ENCODE measurements around the gene SNX3. TPM values are rescaled to one million over a fixed set of nuclear protein-coding genes. Genes with fewer than 3 reads are reported as not detected.

Gene SNX3
- total RNA-seq, 2 experiments from 2014 or later, result 85.5 to 85.6 TPM

DNA sequence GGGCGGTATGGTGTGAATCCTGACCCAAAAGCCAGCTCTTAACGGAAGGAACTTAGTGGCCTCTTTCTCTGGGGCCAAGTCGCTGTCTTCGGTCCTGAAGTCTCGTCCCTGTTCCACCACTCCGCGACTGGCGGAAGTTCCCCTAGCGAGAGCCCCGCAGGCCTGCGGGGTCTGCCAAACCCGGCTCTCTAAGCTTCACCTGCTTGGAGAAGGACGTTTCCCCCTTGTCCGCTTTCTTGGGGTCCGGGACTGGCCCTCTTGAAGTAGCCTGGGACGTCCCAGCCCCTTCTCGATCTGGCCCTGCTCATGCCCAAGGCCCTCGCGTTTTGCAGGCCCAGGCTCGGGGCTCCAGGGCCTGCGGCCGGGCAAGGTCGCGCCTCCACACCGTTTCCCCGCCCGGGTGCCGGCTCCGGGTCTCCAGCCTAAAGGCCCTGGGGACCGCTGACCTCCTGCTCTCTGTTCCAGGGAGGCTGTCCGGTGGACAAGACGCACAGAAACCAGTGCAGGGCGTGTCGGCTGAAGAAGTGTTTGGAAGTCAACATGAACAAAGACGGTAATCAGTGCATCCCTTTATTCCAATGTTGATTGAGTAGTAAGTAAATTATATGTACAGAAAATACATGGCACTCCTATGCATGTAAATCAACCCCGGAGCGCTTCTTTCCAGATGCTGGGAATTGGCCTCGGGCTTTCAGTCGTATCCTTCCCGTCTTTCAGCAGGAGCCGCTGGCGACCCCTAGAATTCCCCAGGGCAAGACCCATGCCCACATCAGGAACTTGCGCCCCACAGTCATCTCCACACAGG, 86.3 kb downstream of the SNX3 start:
- ChIA-PET CTCF (no interaction called here), POLR2A (no interaction called here)

DNA sequence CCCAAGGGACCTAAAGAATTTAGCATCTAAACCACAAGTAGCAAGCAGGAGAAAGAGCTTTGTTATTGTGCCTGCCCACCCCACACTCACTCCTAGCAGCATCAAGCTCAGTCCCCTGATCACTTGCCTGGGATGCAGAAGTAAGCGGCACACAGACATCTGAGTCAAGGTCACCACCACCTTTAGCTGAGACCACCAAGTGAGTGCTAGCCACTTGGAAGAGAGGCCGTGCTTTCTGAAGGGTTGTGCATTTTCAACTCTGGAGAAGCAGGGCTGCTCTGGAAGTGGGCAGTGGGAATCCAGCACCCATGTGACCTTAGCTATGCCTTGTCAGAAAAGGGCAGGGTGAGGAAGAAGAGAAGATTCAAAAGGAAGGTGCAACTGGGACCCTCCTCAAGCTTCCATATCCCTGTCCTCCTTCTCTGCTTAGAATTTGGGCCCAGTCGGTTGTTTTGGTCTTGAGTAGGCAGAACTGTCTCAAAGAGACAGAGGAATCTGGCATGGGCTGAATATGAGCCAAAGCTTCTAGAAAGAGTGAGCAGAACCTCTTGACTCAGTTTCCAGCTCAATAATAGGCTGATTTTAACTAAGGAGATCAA, 88.8 kb downstream of the SNX3 start:
- POLR2A ChIA-PET, result no interaction called here

DNA sequence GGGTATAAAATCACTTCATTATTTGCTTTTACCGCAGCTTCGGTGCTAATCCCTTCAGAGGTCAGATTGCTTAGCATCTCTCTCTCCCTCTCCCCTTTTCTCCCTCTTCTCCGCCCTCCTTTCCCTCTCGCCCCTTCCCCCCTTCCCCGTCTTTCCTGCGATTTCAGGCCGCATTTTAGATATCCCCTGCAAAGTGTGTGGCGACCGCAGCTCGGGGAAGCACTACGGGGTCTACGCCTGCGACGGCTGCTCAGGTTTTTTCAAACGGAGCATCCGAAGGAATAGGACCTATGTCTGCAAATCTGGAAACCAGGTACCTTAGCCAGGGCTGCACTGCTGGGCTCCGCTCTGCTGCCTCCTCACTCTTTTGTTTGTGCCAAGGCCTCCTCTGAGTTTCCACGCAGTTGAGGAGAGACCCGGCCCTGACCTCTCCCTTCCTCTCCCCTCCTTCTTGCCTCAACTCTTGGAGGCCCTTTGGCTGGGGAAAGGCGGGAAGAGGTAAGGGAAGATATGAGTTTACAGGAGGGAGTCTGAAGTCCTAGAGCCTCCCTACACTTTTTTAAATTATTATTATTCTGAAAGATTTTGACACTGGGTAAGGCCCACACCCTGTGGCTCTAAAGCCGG, 89.4 kb downstream of the SNX3 start:
- CTCF ChIA-PET, result no interaction called here

More for the DNA sequence above, 88.8 kb downstream of the SNX3 start:
- CTCF ChIA-PET, result interaction anchor here (1.0 to 1.3 kb wide), 2 partner anchors 11 to 57 kb away, joined by 3 to 4 read pairs; no protein-coding TSS in a partner anchor

GRCh38 chr6:108170332-108171290, 90.2 kb downstream of the SNX3 start:
- CTCF ChIA-PET, result interaction anchor here (0.8 kb wide), 1 partner anchor 321 kb away, joined by 3 read pairs; no protein-coding TSS in a partner anchor
- POLR2A ChIA-PET, result no interaction called here

More for the DNA sequence above, 89.4 kb downstream of the SNX3 start:
- POLR2A ChIA-PET, result no interaction called here

DNA sequence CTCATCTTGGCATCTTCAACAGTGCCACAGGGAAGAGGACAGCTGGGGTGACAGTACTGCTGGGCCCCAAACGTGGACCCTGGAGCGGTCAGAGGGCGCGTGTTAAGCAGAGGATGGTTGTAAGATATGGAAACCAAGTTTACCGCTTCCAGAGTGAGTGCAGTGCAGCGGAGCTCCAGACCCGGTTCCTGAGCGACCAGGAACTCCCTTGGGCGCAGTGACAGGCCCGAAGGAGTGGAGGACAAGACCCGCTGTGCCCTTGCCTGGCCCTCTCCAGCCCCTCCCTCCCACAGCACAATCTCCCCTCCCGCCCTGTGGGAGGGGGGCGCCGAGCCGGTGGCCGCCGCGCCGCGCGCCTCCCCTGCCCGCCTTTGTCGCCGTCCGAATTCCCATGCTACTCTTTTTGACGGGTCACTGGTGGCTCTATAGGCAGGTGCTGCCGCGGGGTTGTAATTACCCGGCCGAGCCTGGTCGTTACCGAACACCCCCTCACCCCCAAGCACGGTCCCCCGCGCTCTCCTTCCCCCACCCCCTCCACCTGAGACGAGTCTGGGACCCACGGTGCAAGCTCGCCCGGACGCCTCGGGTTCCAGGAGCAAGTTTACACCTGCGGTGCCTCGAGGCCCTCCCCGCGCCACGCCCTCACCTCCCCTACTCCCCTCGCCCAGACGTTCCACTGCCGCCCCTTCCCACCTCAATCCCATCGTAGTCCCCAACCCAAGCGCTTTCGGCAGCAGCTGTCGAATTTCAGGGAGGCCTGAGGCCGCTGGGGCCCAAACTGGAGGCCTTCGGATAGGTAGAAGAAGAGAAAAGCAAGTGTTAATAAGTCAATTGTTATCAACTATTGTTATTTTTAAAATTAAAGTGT, 91.1 kb downstream of the SNX3 start:
- POLR2A ChIA-PET, result no interaction called here
- CTCF ChIA-PET, result interaction anchor here (0.8 to 1.6 kb wide), 3 partner anchors 52 to 322 kb away, joined by 3 to 5 read pairs (median 3); no protein-coding TSS in a partner anchor

- CTCF ChIA-PET, result interaction anchor here (0.7 to 1.6 kb wide), 4 partner anchors 39 to 54 kb away, joined by 3 to 5 read pairs (median 3); no protein-coding TSS in a partner anchor
- POLR2A ChIA-PET, result interaction anchor here (0.7 kb wide), 1 partner anchor 35 kb away, joined by 3 read pairs; no protein-coding TSS in a partner anchor
Observed at GRCh38 chr6:108168501-108169463, 92.1 kb downstream of the SNX3 start.

DNA sequence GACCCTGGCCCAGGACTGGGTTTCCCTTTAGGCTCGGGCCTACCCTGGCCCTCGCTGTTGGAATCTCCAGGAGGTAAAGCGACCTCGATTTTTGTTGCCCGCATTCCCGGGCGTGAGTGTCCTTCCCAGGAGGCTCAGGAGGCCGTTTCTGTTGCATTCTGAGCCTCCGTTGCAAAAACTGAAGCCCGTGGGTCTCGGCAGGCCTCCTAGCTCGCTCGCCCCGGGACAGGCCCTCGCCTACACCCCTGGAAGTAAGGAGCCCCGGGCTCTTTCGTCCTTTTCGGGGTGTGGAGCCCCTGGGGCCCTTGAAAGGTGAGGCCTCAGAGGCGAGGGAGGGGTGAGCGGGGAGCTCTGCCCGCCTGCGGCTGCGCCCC, 92.8 kb downstream of the SNX3 start:
- POLR2A ChIA-PET, result interaction anchor here (0.7 kb wide), 1 partner anchor 34 kb away, joined by 3 read pairs; no protein-coding TSS in a partner anchor
- CTCF ChIA-PET, result interaction anchor here (0.9 to 1.6 kb wide), 3 partner anchors 38 to 53 kb away, joined by 3 to 5 read pairs (median 3); no protein-coding TSS in a partner anchor

- POLR2A ChIA-PET, result no interaction called here
Observed at GRCh38 chr6:108167449-108168089, 93.3 kb downstream of the SNX3 start.

DNA sequence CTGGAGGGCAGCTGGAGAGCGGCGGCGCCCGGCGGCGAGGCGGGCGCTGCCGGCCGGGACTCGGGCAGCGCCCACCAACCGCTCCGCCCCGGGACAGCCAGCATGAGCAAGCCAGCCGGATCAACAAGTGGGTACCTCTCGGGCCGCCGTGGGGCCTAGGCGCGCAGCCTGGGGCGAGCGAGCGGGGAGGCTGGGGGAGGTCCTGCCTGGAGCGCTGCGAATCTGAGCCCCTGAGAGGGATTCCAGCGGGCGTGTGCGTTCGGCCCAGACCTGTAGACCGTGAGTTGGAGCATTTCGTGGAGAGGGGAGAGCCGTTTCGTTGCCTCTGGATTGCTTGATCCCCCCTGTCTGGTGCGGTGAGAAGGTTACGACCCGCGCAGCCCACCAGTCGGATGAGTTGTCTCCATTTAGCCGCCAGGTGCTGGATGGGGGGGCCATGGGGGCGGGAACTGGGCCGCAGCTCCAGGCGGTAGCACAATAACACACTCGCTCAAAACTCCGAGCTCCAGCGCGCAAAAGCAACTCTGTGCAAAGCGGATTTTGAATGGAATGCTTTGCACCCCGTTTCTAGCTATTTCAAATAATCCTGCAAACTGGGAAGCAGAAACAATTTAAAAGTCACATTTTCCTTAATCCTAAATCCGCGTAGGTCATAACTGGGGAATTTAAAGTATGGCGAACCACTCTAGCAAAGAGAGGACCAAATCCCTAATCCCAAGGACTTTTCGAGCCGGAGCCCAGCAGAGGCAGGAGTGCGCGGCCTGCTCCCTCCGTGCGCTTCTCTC, 94.0 kb downstream of the SNX3 start:
- ChIA-PET POLR2A (no interaction called here), CTCF (interaction anchor here (1.8 kb wide), 1 partner anchor 52 kb away, joined by 4 read pairs; no protein-coding TSS in a partner anchor)

More at GRCh38 chr6:108167449-108168089, 93.3 kb downstream of the SNX3 start:
- CTCF ChIA-PET, result interaction anchor here (1.6 kb wide), 1 partner anchor 50 kb away, joined by 3 read pairs; no protein-coding TSS in a partner anchor

DNA sequence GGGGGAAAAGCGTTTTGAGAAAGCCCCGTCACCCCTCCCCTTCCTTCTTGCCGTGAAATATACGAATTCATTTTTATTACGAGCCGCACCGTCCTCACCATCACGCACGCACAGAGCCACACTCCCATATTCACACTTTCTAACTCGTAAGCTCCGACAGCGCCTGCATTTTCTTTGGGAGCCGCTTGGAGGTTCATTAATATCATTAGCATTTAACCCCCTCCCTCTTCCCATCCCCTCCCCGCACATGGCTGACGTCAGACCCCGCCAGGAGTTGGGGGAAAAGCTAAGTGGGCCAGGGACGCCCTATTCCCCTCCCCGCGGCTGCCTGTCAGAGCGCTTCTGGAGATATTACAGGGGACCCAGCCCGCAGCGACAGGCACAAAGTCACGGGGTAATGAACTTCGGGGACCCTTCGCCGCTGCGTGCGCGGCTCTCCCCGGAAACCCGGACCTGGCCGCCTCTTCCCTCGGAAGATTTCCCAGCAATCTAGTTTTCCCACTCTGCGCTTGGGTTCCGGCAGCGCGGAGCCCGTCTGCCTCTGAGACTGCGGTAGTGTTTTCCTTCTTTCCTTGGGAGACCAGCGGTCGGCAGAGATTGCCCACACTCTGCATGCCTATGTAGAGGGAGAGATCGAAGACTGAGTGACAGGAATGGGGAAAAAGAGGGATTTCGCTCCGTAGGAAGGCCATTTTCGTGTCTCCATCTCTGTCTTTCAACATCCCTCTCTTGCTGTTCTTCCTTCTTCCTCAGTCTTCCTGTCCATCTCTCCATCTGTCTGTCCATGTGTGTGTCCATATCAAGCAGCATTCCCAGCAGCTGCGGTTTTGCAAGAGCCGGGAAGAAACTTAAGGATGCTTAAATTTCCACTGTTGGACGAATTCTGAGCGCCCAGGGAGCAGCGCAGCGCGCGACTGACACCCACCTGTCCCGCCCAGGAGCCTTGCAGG, 94.9 kb downstream of the SNX3 start, which contains the start of gene NR2E1:
Gene NR2E1 (plus strand): TSS at position 309 of the 950 bp plus-strand sequence. CDS start 744 bp downstream, outside the sequence.
- ChIA-PET CTCF (interaction anchor here (1.7 to 1.8 kb wide), 2 partner anchors 51 to 326 kb away, joined by 4 read pairs; no protein-coding TSS in a partner anchor), POLR2A (no interaction called here)

DNA sequence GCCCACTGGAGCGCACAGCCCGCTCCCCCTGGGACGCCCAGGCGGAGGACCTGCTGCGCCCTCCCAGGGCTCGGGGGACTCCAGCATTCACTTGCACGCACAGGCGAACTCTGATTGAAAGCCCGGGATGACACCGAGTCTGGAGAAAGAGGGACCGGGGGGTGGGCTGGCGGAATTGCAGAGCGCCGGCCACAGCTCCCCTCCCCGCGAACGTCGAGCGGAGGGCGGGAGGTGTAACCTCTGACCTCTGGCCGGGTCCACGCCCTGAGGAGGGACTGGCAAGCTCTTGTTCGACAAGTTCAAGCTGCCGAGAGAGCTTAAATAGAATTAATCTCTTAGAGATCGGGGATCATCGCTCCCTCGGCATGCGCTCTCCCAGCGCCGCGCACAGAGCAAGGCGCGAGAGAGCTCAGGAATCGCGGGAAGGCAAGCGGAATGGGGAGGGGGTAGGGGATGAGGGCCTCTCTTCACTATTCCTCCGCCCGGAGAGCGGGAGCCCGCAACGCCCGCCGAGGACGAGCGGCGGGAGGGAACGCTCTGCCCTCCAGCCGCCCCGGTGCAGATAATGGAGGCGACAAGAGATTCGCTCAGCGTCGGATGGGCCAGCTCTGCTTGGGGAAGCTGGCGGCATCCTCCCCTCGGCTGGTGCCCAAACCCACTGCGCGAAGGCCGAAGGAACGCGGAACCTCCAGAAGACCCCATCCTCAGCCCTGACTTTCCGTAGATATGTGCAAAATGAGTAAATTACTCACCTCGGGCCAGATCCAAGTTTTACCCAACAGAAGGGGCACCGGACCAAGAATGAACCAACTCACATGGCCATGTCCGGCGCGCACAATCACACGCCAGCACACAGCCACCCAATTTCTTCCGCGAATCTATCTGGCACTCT, 95.8 kb downstream of the SNX3 start:
- ChIA-PET POLR2A (no interaction called here), CTCF (interaction anchor here (1.7 to 1.8 kb wide), 2 partner anchors 50 to 327 kb away, joined by 4 read pairs; no protein-coding TSS in a partner anchor)

DNA sequence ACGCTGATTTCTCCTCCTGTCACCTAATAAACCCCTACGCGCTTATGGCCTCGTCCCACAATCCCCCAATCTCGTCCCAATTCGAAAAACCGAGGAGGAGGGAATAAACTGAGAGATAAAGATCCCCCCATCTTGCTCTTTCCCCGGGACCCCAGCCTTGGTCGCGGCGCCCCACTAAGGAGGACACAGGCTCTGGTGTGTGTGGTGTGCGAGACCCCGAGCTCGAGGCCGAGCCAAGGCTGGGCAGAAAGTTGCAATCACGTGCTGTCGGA, 96.4 kb downstream of the SNX3 start:
- ChIA-PET CTCF (interaction anchor here (1.7 kb wide), 1 partner anchor 328 kb away, joined by 4 read pairs; no protein-coding TSS in a partner anchor), POLR2A (no interaction called here)

All from activated CD8-positive, alpha-beta memory T cell treated with anti-CD3 and anti-CD28 coated beads for 36 hours (primary cell).